Activated CD4-positive, alpha-beta T cell treated with anti-CD3 and anti-CD28 coated beads for 48 hours (primary cell): ENCODE data around the gene QDPR.
A peak's percentile ranks its signal among the peaks of the same experiment; 100 is the strongest.
"Not testable (repeated sequence)": the region's sequence is repeated elsewhere in the genome, so short reads cannot be mapped to it uniquely, and the experiment has no call there.

Source experiments
- DNase-seq: peaks from one replicate; pipeline ENCODE4 v3.0.0-alpha.2; 2020

Gene QDPR

GRCh38 chr4:17511950-17512795 lies at the start of gene QDPR:
Gene QDPR (minus strand): TSS chr4:17512090. CDS start chr4:17512054, 36 bp downstream.
- peak; percentile 84 for DNase-seq

GRCh38 chr4:17561195-17561909 lies 49.5 kb upstream of the QDPR start:
- peak; percentile 24 for DNase-seq

- DNase-seq = no peak
Measured at GRCh38 chr4:17560065-17560673, 48.3 kb upstream of the QDPR start.

- DNase-seq = no peak
Measured at GRCh38 chr4:17559709-17560048, 47.8 kb upstream of the QDPR start.

- DNase-seq = no peak
Measured at GRCh38 chr4:17558941-17559708, 47.2 kb upstream of the QDPR start.

- no peak for DNase-seq
Measured at GRCh38 chr4:17557880-17558279, 46.0 kb upstream of the QDPR start.

GRCh38 chr4:17556498-17556897 lies 44.6 kb upstream of the QDPR start:
- DNase-seq = no peak

- no peak for DNase-seq
Measured at GRCh38 chr4:17554568-17554967, 42.7 kb upstream of the QDPR start.

GRCh38 chr4:17552427-17552826 lies 40.5 kb upstream of the QDPR start:
- no peak for DNase-seq

GRCh38 chr4:17550549-17550948 lies 38.7 kb upstream of the QDPR start:
- no peak for DNase-seq

- DNase-seq = no peak
Measured at GRCh38 chr4:17546678-17547077, 34.8 kb upstream of the QDPR start.

- DNase-seq = no peak
Measured at GRCh38 chr4:17546222-17546621, 34.3 kb upstream of the QDPR start.

- DNase-seq = no peak
Measured at GRCh38 chr4:17545374-17546140, 33.7 kb upstream of the QDPR start.

- DNase-seq = no peak
Measured at GRCh38 chr4:17544831-17545234, 32.9 kb upstream of the QDPR start.

GRCh38 chr4:17544205-17544604 lies 32.3 kb upstream of the QDPR start:
- no peak for DNase-seq

- not testable (repeated sequence) for DNase-seq
Measured at GRCh38 chr4:17537060-17537459, 25.2 kb upstream of the QDPR start.

- peak; percentile 30 for DNase-seq
Measured at GRCh38 chr4:17535906-17536305, 24.0 kb upstream of the QDPR start.

GRCh38 chr4:17535242-17535641 lies 23.4 kb upstream of the QDPR start:
- DNase-seq = no peak

GRCh38 chr4:17534705-17535104 lies 22.8 kb upstream of the QDPR start:
- no peak for DNase-seq

- DNase-seq = no peak
Measured at GRCh38 chr4:17531538-17532285, 19.8 kb upstream of the QDPR start.

GRCh38 chr4:17528551-17529165 lies 16.8 kb upstream of the QDPR start:
- no peak for DNase-seq
